Measurements from ENCODE around the gene ZNF576.

Gene ZNF576

GRCh38 chr19:43554317-43554895 lies 42.0 kb upstream of the ZNF576 start:
- H3K4me3 ChIP-seq (replicated peaks; ENCODE audit: insufficient read depth, low read length) = no peak overlapping the region
- DNase-seq (ENCODE audit: low read depth in 1 of 2, low spot score in 1 of 2) = no peak
- no peaks in the 10 kb centered on the region for H3K27me3 ChIP-seq (ENCODE audit: insufficient read depth, poor library complexity, severe bottlenecking)
- no peak overlapping the region for H3K27ac ChIP-seq (replicated peaks)
- TF ChIP-seq GABPA (IDR thresholded peaks at IDR 0.05; ENCODE audit: low read depth) (no peak), REST (IDR thresholded peaks at IDR 0.05; ENCODE audit: insufficient replicate concordance, low read depth) (no peak), SPI1 (IDR thresholded peaks at IDR 0.05; ENCODE audit: borderline replicate concordance, low read depth) (no peak), POLR2AphosphoS5 (IDR thresholded peaks at IDR 0.05; ENCODE audit: low read depth) (no peak), CTCF (IDR thresholded peaks at IDR 0.05; ENCODE audit: insufficient read depth, low read length) (no peak)

GRCh38 chr19:43555185-43555770 lies 41.1 kb upstream of the ZNF576 start:
- no peaks in the 10 kb centered on the region for H3K27me3 ChIP-seq (ENCODE audit: insufficient read depth, poor library complexity, severe bottlenecking)
- 0 out of 2 replicates have a peak, but pooled peaks have one; percentile 4 for TF ChIP-seq SPI1 (IDR thresholded peaks at IDR 0.05; ENCODE audit: borderline replicate concordance, low read depth)
- no peak for TF ChIP-seq GABPA (IDR thresholded peaks at IDR 0.05; ENCODE audit: low read depth)
- peak; percentile 88 for TF ChIP-seq CTCF (IDR thresholded peaks at IDR 0.05; ENCODE audit: insufficient read depth, low read length)
- TF ChIP-seq REST (IDR thresholded peaks at IDR 0.05; ENCODE audit: insufficient replicate concordance, low read depth) = no peak
- peak; percentile 71 to 85 for DNase-seq (ENCODE audit: low read depth in 1 of 2, low spot score in 1 of 2)
- H3K4me3 ChIP-seq (replicated peaks; ENCODE audit: insufficient read depth, low read length) = no peak overlapping the region
- no peak overlapping the region for H3K27ac ChIP-seq (replicated peaks)

DNA sequence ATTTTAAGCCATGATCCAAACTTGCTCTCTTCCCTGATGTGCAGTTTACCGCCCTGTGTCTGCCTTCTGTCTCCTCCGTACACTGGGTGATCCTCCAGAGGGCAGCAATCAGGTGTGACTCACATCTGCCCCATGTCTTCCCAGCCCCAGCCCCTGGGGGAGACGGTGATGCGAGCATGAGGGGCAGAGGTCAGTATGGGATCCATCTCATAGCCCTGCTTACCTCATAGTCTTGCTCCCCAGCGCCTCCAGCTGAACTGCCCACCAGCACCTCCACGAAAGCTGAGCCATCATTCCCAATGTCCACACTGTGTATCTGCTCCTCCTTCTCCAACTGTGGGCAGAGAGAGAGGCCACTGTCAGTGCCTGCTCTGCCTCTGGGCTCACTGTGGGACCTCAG lies 35.7 kb upstream of the ZNF576 start:
- TF ChIP-seq REST (IDR thresholded peaks at IDR 0.05; ENCODE audit: insufficient replicate concordance, low read depth) (no peak), POLR2AphosphoS5 (IDR thresholded peaks at IDR 0.05; ENCODE audit: low read depth) (no peak), SPI1 (IDR thresholded peaks at IDR 0.05; ENCODE audit: borderline replicate concordance, low read depth) (no peak), GABPA (IDR thresholded peaks at IDR 0.05; ENCODE audit: low read depth) (no peak), CTCF (IDR thresholded peaks at IDR 0.05; ENCODE audit: insufficient read depth, low read length) (peak; percentile 11)
- H3K27me3 ChIP-seq (ENCODE audit: insufficient read depth, poor library complexity, severe bottlenecking) = no peaks in the 10 kb centered on the region
- H3K27ac ChIP-seq (replicated peaks) = 0 out of 2 replicates have a peak overlapping the region, but pooled peaks have one; percentile 8
- DNase-seq (ENCODE audit: low read depth in 1 of 2, low spot score in 1 of 2) = no peak
- H3K4me3 ChIP-seq (replicated peaks; ENCODE audit: insufficient read depth, low read length) = no peak overlapping the region
